IPS DF 4.7 (cell line): ENCODE measurements around the gene C5orf22.
"Not testable (repeated sequence)": the region's sequence is repeated elsewhere in the genome, so short reads cannot be mapped to it uniquely, and the experiment has no call there.

Experiments used
- DNase-seq: peaks from one replicate; pipeline ENCODE4 v3.0.0-alpha.2; 2013; ENCODE audit warnings: low spot score; ENCODE audit errors: extremely low read depth

C5orf22 gene

DNA sequence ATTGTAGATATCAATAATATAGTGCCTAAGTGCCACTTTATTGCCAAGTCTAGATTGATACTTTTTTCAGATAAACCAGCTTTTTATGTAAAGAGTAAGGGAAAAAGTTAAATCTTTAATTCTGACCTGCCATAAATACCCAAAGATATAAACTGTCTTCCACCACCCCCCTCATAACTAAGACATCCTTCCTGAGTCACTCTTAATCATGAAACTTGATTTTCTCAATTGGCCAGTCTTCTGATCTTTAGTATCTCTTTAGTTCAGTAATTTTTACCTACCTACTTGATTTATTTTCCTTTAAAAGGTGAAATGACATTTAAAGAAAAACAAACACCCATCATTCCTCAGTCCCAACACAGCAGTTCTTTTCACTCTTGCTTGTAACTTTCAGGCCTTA lies 21.8 kb downstream of the C5orf22 start:
- no peak for DNase-seq

DNA sequence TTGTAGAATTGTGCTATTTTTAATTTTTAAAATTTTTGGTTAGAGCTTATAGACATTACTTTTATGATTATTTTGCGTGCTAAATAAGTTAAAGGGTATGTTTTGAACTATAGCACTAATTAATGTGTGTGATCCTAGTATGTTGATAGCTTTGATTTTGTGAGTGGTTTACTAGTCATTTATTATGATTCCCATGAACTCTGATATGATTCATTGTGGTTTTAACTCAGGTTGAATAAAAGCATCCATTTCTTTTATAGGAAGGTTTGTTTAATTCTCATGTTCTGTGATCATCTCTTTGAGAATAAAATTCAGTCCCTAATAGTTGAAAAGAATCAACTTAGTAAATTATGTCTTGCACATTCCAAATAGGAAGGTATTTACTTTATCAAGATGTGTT lies 22.5 kb downstream of the C5orf22 start:
- no peak for DNase-seq

DNA sequence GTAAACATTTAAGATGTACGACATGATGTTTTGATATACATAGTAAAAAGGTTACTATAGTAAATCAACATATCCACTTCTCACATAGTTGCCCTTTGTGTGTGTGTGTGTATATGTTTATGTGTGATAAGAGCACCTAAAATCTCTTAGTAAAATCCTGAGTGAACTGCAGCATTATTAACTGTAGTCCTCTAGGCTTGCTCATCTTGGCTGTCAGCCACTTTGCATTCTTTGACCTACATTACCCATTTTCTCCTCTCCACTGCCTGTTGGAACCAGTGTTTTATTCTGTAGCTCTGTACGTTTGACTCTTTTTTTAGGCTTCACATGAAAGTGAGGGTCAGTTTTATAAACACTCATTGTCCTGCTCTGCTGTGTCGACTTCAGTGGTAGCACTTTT lies 24.4 kb downstream of the C5orf22 start:
- no peak for DNase-seq

DNA sequence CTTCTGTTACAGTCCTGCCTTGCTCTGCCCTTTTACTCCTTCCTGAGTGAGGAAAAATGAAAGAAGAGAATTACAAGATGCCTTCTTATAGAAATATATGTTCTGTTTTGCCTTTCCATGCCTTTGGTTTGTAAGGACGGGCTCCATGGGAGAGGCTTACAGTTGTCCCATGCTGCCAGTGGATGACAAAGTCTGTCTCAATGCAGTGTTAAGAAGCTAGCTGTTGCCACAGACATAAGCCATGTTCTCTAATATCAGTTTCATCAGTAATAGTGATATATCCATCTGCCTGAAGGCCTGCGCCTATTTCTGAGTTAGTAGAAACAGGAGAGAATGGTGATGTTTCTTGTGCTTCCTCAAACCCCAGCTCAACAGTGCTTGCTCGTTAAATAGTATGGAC lies 27.8 kb downstream of the C5orf22 start:
- DNase-seq, result no peak

DNA sequence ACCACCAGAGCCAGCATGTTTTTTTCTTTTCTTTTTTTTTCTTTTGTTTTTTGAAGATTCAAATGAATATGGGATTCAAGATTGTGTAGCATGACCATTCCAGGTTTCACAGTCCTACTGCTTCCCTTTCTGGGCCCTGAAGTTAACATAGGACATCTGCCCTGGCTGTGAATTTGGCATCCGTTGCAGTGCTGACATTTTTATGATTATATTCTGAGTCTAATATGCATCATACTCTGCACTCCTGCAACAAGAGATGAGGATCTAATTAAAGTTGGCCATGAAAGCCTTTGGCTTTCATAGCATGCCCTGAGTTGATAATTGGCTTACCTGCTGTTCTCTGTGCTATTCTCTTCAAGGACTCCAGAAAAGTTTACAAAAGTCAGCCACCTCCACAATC lies 29.8 kb downstream of the C5orf22 start:
- DNase-seq, result no peak

DNA sequence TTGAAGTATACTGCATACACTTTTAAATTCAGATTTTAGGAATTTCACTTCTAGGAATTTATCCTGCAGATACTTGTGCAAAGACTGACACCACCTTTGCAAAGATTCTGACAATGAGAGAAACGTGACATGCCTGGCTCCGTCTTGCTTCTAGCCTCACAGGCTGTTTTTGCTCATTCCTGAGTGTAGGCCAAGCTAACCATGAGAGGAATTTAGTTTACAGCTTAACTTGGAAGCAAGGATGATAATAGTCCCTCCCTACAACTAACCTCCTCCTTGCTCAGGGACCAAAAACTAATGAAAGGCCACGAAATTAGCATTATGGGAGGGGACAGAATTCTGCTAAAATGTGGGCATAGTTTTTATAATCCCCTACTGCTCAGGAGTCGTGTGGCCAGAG lies 31.1 kb downstream of the C5orf22 start:
- no peak for DNase-seq

DNA sequence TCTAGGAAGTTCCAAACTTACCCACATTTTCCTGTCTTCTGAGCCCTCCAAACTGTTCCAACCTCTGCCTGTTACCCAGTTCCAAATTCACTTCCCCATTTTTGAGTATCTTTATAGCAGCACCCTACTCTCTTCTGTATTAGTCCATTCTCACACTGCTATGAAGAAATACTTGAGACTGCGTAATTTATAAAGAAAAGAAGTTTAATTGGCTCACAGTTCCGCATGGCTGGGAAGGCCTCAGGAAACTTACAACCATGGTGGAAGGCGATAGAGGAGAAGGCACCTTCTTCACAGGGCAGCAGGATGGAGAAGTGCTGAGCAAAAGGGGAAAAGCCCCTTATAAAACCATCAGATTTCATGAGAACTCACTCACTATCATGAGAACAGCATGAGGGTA lies 34.3 kb downstream of the C5orf22 start:
- not testable (repeated sequence) for DNase-seq

DNA sequence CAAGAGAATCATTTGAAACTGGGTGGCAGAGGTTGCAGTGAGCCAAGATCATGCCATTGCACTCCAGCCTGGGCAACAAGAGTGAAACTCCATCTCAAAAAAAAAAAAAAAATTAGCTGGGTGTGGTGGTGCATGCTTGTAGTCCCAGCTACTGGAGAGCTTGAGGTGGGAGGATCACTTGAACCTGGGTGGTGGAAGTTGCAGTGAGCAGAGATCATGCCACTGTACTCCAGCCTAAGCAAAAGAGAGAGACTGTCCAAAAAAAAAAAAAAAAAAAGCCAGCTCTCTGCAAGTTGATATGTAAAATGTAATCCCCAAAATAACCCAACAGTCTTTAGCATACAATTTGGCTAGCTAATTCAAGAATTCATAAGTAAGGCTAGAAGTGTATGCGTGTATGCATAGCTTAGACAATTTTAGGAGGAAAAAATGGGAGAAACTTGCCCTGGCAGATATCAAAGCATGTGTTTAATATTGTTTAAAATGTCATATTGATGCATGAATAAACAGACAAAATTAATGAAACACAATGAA lies 36.3 kb downstream of the C5orf22 start:
- no peak for DNase-seq

DNA sequence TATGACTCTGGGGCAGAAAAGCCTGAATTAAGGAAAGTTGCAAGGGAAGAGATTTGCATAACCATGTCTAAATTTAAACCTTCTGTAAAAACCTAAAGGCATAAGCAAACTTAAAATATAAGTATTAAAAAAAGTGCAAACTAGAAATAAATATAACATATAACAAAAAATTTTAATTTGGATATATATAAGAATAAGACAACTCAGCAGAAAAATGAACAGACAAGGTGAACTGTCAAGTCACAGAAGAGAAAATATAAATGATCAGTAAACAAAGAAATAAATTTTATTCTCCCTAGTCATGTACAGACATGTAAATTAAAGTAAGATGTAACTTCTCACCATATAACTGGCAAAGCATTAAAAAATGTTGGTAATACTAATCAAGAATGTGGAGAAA lies 37.0 kb downstream of the C5orf22 start:
- no peak for DNase-seq

DNA sequence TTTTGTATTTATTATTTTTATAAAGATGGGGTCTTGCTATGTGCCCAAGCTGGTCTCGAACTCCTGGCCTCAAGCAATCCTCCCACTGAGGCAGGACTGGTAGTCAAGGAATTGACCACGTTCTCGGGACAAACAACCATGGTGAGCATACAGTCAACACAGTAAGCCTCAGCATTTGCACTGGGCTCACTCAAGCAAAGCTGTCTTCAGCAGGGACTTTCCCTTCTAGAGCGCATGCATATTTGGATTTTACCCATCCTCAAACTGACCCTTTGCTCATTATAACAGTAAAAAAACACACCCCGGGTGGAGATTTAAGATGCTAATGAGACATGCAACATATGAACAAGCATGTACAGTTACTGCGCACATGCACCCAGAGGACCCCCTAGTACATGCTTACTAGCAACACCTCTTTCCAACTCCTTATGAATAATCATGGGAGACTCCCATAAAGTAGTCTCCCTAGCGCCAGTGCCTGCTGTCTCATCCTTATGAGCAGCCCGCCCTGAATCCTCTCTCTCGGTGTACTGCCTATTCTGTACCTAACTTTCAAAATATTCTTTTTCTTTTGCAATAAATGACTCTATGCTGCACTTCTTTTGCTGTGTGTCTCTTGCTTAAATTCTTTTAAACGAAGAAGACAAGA lies 41.5 kb downstream of the C5orf22 start:
- no peak for DNase-seq

DNA sequence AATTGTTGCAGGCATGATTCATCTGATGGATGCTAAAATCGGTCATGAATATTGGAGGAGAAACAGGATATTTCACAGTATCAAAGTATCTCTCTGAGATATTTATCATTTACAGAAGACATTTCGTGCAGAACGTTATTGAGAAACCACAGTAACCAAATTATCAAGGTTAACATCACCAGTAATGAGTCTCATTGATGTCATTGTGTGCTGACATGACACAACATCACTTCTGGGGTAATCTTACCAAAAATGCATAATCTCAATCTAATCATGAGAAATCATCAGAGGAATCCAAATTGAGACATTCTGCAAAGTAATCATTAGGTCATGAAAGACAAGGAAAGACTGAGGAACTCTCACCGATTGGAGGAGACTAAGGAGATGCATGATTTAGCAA lies 42.7 kb downstream of the C5orf22 start:
- DNase-seq, result no peak

DNA sequence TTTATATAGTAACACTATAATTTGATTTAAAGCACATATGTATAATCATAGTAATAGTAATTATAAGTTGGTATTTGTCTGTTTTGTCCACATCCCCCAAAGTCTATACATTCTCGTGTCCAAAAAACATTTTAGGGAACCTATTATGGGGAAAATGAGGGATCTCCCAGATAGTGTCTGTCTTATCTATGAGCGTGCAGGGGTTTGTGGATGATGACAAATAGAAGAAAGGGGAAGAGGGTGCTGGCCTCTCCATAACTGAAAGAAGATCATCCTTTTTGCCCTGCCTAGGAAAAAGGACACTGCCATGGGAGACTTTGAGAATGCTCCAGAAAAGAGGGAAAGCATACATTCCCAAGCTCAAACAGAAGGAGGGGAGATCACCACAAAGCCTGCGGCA lies 45.3 kb downstream of the C5orf22 start:
- no peak for DNase-seq

DNA sequence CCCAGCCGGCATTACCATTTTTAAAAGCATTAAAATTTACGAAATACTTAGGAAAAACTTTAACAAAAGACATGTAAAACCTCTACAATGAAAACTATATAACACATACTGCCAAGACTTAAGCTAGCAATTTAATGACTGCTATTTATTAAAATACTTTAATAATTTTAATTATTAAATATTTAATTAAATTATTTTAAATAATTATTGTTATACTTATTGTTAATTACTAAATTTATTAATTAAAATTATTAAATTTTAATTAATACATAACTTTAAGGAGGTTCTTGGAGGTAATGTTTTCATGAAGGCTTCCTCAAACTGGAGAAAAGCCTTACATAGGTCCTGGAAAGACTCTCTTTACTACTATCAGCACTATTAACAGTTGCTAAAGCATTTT lies 47.5 kb downstream of the C5orf22 start:
- DNase-seq, result no peak

DNA sequence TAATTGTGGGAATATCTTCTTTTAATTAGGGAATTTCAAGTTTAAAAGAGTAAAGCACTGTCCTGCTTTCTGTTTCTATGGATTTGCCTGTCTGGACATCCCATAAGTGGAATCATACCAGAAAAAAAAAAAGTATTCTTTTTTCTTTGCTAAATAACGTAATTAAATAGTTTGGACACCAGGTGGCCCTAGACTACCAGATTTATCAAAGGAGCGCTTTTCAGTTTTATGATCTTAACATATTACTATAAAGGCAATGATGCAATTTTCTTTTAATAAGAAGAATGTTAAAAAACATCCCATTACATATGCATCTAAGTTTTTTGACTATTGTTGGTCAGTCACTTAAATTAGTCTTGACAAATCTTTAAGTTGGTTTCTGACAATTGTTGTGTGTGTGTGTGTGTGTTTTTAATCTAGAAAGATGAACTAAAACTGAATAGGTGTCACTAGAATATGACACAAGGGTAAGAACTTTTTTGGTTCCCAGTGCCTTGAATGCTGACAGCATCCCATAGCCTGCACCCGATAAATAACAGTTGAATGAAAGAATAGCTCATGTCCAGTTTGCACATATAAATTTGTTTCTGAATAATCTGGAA lies 49.5 kb downstream of the C5orf22 start:
- no peak for DNase-seq

DNA sequence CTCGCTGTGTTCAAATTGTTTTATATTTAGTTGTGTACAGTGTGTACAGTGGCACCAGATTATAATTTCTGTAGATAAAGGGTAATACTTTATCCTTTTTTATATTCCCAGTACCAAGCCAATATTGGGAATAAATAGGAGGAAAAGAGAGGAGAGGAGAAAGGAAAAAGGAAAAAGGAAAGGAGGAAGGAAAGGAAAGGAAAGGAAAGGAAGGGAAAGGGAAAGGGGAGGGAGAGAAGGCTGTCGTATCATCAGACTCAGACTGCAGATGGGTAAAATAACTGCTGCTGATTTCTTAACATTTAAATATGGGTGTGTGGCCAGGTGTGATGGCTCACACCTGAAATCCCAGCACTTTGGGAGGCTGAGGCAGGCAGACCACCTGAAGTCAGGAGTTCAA lies 51.0 kb downstream of the C5orf22 start:
- DNase-seq, result no peak

DNA sequence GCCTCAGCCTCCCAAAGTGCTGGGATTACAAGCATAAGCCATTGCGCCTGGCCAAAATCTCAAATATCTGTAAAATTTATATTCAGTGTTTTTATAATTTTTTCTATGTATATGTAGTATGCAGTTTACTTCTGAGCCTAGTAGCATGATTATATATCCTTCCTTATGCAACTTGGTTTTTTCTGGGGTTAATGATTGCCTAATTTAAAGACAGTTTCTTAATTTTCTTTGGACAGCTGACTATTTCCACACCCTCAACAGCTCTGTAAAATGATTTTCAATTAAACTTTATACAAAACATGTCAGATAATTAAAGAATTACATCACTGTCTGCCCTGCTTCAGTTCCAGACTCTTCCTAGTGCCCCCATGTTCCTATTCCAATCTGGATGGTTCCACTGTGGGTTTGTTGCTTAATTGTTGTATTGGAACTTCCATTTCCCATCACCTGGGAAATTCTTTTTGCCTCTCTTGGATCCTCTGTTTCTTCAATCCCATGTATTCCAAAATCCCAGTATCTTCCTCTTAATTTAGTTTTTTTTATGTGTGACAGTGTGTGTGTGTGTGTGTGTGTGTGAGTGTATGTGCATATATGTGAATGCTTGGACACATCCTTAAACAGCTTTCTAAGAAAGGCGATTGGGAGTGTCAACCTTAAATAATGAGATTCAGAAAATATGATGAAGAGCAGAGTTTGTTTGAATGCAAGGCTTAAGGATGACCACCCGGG lies 53.2 kb downstream of the C5orf22 start:
- DNase-seq, result no peak

DNA sequence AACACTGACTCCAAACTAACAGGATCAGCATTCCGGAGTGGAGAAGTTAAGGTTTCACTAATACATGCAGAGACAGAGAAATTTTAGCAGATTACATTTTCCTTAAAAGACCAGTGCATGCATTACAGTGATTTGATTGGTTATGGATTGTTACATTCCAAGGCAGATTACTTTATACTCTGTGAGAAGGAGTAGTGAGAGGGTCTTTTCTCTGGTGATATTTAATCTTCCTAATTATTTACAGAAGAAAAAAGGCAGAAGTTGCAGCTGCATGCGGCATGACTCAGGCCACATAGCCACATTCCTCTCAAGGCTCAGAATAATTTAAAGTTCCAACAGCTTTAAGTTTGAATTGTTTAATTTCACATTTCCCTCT lies 53.8 kb downstream of the C5orf22 start:
- DNase-seq, result no peak

DNA sequence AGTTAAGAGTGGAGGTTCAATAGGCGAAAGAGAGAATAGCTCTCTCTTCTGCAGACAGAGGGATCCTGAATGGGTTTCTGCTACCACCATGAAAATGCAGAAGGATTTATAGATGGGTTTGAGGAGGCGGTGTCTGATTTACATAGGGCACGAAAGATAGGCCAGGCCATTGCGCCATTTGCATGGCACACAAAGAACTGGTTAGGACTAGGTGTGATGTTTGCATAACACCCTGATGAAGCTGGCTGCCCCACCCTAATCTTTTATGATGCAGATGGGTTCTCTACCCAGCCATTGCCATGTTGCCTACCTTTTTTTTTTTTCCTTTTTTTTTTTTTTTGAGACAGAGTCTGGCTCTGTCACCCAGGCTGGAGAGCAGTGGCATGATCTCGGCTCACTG lies 55.4 kb downstream of the C5orf22 start:
- peak; percentile 11 for DNase-seq

DNA sequence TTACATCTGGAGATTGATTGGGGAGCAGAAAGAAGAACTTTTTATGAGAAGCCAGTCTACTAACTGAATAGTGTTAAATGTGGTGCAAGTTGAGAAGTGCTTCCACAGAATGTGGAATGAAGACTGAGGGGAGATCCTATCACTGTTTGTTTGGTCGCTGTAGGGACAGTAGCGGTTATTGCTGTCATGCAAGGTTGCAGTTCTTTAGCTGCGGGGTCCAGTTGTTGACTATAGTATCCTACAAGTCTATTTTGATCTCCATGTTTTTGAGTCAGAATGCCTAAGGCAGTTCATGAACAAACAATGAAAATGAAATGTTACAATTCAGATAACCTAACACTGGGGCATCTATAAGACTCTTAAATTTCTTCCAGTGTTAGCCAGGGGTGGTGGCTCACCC lies 61.6 kb downstream of the C5orf22 start:
- DNase-seq, result no peak

DNA sequence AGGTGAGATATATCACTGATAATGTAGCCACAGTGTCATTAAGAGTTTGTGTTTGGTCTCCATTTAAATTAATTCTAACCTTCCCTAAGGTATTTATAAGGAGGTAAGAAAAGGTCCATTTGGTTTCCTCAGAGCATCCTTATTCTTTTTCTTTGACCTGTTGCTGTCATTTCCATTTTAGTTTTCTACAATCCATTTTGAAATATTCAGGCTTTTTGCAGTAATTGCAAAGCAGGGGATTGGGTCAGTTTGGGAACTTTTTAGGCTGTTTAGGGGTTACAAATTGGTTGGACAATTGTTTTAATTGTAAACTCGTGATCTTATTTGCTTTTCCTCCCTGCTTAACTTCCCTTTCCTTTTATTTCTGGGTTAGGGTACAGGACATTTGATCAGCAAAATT lies 64.3 kb downstream of the C5orf22 start:
- no peak for DNase-seq

DNA sequence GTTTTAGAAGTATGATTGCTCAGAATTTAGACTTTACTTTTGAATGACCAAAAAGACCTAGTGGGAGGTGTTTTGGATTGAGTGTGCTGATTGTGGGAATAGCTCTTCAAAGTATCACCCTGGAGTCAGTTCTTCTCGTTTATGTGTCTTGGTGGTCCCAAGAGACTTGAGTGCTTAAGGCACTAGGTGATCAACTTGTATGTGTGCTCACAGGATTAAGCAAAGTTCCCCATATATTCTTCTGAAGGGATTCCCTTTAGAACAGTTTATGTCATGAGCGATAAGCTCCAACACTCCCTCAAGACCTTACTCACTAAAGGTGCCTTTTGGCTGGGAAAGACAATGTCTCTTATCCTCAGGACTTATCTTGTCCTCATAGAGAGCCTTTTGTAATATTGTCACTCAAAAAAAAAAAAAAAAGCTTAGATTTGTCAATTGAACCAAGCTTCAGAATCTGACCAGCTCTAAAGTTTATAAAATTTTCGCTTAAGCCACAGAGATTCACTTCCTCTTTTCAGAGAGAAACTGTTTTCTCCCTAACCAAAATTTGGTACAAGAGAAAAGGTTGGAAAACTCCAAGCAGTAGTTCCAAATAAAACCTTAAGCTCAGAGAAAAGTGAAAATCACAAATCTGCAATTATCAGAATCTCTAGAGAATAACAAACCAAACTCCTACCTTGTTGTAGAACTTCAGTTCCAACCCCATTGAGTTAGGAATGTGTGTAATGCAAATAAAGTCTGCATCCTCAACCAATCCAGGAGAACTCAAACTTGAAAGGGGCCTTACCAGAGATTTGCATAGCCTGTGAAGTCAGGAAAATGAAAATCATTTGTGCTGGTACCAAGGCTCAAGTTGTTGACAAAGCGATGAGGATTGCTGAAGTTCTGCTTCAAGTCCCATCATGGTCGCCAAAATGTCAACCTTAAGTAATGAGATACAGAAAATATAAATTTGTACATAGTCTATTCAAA lies 66.8 kb downstream of the C5orf22 start:
- DNase-seq, result no peak

DNA sequence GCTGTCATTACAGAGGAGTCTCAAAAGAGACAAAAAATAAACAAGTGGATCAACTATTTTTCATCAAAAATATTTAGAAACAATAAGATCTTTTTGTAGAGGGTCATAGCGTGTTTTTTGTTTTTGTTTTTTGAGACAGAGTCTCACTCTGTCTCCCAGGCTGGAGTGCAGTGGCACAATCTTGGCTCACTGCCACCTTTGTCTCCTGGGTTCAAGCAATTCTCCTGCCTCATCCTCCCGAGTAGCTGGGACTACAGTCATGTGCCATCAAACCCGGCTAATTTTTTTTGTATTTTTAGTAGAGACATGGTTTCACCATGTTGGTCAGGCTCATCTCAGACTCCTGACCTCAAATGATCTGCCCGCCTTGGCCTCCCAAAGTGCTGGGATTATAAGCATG lies 70.2 kb downstream of the C5orf22 start:
- not testable (repeated sequence) for DNase-seq
